GM21381 (cell line): ENCODE measurements around the gene PCSK1N.
"Not testable (repeated sequence)": the region's sequence is repeated elsewhere in the genome, so short reads cannot be mapped to it uniquely, and the experiment has no call there.

Experiments
- ATAC-seq: cut with Tn5 transposase; IDR thresholded peaks from one replicate; pipeline ENCODE4 v1.9.1; 2021; ENCODE audit warnings: mild to moderate bottlenecking, moderate library complexity; ENCODE audit not compliant: unreplicated experiment

PCSK1N gene

GRCh38 chrX:48824066-48824465 lies 11.3 kb downstream of the PCSK1N start:
- ATAC-seq: no peak

DNA sequence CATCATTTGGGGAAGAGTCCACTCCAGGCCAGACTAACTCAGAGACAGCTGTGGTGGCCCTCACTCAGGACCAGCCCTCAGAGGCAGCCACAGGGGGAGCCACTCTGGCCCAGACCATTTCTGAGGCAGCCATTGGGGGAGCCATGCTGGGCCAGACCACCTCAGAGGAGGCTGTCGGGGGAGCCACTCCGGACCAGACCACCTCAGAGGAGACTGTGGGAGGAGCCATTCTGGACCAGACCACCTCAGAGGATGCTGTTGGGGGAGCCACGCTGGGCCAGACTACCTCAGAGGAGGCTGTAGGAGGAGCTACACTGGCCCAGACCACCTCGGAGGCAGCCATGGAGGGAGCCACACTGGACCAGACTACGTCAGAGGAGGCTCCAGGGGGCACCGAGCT lies 12.4 kb downstream of the PCSK1N start:
- no peak for ATAC-seq

GRCh38 chrX:48819394-48819793 lies 16.0 kb downstream of the PCSK1N start:
- ATAC-seq: not testable (repeated sequence)

- no peak for ATAC-seq
These were observed 16.5 kb downstream of the PCSK1N start for GRCh38 chrX:48818866-48819265.

DNA sequence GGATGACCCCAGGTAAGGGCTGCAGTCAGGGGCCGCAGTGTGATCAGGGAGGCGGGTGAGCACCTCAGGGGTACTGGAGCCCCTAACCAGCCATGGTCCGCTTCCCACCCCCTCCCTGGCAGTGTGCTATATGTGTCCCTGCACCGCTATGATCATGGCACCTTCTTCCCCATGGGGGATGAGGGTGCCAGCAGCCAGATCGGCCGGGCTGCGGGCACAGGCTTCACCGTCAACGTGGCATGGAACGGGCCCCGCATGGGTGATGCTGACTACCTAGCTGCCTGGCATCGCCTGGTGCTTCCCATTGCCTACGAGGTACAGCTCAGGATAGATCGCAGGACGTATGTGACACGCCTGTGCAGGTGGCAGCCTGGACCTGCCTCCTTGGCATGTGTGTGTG lies 17.3 kb downstream of the PCSK1N start:
- ATAC-seq: no peak

DNA sequence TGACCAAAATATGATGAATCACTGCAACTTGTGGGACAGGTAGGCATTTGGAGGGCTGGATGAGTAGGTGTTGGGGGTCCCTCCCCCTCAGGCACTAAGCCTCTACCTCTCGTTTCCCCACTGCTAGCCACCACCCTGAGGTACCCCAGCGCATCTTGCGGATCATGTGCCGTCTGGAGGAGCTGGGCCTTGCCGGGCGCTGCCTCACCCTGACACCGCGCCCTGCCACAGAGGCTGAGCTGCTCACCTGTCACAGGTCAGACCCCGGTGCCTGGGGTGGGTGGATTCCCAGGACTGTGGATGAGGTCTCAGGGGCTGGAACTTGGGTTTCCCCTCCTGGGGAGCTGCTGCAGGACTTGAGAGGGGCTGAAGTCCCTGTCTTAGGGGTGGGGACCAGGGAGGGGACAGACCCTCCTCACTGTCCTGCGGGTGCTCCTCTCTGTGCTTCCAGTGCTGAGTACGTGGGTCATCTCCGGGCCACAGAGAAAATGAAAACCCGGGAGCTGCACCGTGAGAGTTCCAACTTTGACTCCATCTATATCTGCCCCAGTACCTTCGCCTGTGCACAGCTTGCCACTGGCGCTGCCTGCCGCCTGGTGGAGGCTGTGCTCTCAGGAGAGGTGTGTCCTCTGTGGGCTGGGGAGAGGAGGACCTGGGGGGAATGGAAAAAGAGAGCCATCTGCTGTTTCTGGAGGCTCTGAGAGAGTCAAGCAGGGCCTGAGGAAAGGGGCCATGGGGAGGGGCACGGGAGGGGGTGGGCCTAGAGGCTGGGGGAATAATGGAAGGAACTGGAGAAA lies 19.2 kb downstream of the PCSK1N start:
- no peak for ATAC-seq

GRCh38 chrX:48815266-48815665 lies 20.1 kb downstream of the PCSK1N start:
- ATAC-seq: no peak

GRCh38 chrX:48814722-48815121 lies 20.7 kb downstream of the PCSK1N start:
- ATAC-seq: no peak

DNA sequence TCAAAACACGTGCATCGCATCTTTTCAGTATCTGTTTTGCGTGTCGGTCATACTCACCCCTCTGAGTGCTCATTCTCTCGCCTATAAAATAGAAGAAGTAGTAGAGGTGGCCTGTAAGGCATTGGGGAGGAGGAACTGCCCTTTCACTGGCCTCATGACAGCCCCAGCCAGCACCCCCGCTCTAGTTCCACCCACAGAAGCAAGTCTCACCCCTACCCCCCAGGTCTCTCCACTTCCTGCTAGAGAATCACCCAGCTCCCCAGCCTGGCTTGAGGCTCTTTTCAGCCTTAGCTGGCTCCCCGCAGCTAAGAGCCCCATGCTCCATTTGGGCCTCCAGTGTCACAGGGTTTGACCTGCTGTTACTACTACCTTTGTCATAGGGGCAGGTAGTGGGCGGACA lies 21.8 kb downstream of the PCSK1N start:
- ATAC-seq: no peak

GRCh38 chrX:48806081-48806480 lies 29.3 kb downstream of the PCSK1N start:
- no peak for ATAC-seq

- no peak for ATAC-seq
These were observed 32.6 kb downstream of the PCSK1N start for GRCh38 chrX:48802905-48803200.

DNA sequence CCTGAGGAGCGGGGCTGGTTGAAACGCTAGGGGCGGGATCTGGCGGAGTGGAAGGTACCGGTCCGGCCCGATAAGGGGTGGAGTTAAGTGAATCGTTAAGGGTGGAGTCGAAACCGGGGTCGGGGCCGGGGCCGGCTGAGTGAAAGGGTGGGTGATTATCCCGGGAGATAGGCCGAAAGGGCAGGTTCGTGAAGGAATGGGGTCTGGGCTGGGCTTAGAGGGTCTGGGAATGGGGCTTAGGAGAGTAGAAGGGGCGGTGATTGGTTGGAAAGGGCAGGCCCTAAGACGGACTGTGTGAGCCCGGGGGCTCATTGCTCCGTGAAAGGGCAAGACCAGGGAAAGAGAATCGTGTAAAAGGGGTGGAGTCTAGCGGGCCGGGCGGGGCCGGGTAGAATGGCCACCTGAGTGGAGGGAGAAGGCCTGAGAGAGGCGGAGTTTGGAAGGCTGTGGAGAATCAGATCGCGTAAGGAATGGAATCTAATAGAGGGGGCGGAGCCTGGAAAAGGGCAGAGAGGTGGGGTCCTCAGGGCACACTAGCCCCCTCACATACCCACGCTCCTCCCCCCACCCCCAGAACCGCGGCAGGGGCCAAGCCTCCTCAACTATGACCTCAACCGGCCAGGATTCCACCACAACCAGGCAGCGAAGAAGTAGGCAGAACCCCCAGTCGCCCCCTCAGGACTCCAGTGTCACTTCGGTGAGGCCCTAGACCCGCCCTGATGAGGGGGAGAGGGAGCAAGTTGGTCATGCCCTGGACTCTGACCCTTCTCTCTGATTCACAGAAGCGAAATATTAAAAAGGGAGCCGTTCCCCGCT lies 33.1 kb downstream of the PCSK1N start:
- ATAC-seq: peak; percentile 45

DNA sequence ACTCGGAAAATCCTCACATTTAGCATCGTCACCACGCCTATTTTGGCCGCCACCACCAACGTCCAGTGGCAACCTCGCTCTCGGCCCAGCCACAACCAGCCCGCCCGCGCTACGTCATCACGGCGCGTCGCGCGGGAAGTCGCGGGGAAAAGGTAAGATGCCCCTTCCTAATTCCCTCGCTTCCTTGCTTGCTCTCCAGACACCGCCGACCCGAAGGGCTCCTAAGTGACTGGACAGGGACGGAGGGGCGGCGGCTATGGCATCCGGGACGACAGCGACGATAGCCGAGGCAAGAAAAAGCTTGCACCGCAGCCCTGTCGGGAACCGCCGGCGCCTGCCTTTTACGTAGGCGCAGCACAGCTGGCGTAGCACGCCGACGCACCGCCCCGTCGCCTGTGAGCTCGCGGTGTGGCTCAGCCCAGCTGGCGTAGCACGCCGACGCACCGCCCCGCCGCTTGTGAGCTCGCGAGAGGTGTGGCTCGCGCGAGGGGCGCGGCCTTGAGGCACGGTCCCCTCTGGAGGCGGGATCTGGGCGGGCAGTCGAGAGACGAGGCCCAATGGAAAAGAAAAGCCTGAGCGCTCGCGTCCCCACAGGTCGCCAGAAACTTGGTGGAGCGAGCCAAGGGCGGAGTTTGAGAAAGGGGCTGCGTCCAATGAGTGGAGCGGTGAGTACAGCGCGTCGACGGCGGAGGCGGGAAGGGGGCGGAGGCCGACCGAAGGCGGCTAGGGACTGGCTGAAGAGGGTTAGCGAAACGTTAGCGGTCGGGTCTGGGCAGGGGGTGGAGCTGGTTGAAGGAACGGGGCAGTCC lies 33.9 kb downstream of the PCSK1N start, which contains the start of gene HDAC6:
TSS of gene HDAC6 (plus strand) at position 788 of the 809 bp plus-strand sequence. CDS start 626 bp downstream, outside the sequence.
- ATAC-seq: peak; percentile 84

DNA sequence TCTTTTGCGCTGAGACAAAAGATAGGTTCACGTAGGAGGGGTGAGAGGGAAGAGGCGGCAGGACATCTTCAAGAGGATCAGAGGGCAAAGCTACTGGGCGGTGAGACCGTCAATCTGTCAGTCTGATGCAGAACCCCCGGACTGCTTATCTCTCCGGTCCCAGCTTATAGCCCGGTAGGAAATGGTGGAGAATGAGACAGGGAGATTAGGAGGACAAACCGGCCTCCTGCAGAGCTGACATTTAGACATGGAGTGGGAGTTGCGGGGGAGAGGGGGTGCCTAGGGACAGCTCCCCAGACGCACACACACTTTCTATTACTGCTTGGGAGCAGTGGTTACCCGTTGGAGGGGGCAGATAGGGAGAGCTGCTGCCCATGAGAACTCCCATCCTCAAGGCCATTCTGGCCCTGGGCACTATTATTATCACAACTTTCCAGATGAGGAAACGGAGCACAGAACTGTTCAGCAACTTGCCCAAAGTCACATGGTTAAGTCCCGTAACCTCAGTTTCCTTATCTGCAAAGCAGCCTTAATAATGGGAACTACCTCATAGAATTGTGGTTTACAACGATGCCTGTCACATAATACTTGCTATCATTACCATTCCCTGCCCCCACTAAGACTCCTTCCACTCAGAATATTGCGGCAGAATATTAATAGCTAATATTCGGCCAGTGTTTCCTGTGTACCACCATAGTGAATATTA lies 34.7 kb downstream of the PCSK1N start:
- no peak for ATAC-seq

- no peak for ATAC-seq
These were observed 37.1 kb downstream of the PCSK1N start for GRCh38 chrX:48798318-48798717.

GRCh38 chrX:48794911-48795515 lies 40.4 kb downstream of the PCSK1N start:
- ATAC-seq: no peak

DNA sequence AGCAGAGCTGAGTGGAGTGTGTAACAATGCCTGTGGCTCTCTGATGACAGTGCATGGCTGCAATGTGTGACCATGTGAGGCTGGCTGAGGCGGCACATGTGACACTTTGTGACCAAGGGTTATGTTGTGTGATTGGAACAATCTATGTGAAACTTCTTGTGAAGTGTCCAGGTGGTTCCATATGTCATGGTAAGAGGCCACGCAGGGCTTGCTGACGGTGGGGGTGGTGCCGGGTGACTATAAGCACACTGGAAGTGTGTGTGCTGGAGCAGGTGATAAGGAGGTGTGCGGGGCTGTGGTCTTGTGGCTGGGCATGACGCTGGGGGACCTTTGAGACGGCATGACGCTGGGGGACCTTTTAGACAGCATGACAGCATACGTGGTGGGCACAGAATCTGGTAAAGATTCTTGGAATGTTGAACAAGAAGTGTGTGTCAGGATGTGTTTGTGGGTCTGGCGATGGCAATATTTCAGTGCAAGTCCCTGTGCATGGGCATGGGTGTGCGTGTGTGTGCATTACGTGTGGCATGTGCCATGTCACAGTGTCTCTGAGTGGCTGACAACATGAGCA lies 41.0 kb downstream of the PCSK1N start:
- no peak for ATAC-seq

DNA sequence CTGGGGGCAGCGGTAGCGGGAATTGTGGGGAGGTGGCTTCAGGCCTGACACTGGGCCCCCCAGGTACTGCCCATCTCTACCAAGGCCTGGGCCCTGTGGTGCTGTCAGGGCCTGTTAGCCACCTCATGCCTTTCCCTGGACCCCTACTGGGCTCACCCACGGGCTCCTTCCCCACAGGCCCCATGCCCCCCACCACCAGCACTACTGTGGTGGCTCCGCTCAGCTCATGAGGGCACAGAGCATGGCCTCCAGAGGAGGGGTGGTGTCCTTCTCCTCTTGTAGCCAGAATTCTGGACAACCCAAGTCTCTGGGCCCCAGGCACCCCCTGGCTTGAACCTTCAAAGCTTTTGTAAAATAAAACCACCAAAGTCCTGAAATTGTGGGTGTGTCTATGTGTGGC lies 41.5 kb downstream of the PCSK1N start:
- ATAC-seq: no peak

DNA sequence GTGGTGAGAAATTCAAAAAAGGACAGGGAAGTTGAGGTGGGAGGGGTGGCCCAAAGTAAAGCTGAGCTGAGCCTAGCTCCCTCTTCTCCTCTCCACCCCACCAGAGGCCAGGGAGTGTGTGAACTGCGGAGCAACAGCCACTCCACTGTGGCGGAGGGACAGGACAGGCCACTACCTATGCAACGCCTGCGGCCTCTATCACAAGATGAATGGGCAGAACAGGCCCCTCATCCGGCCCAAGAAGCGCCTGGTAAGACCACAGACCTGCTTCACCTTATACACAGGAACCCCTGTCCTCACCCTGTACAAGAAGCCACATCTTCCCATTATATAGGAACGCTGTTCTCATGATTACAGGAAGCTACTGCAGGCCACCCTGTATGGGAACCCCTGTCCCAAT lies 43.2 kb downstream of the PCSK1N start:
- no peak for ATAC-seq
